OCI-LY1 (cell line): ENCODE data around the gene NPAS3.

Experiments
- H2AFZ ChIP-seq: fragments of 200-600 bp; sonication (generic), shearing (Covaris generic); 2 replicates; pipeline ENCODE4 v1.6.0; 2014; ENCODE audit warnings: antibody characterized with exemption, mild to moderate bottlenecking, low read length
- H3F3A ChIP-seq: fragments of 200-600 bp; sonication (generic), shearing (Covaris generic); 2 replicates; pipeline ENCODE4 v1.6.0; 2014; ENCODE audit warnings: mild to moderate bottlenecking, antibody characterized with exemption, low read length, moderate library complexity; ENCODE audit not compliant: insufficient read depth
- H3K27ac ChIP-seq: fragments of 200-600 bp; sonication (generic); 2 replicates; pipeline ENCODE4 v1.5.1; 2014; ENCODE audit warnings: low read length, mixed run types, mild to moderate bottlenecking, low read depth; ENCODE audit not compliant: poor library complexity, severe bottlenecking
- H3K27me3 ChIP-seq: fragments of 200-600 bp; sonication (generic); 2 replicates; pipeline ENCODE4 v1.6.0; 2014; ENCODE audit warnings: antibody characterized with exemption, mild to moderate bottlenecking, low read length, moderate library complexity; ENCODE audit not compliant: insufficient read depth
- H3K36me3 ChIP-seq: fragments of 200-600 bp; sonication (generic); 2 replicates; pipeline ENCODE4 v1.6.1; 2014; ENCODE audit warnings: mild to moderate bottlenecking, antibody characterized with exemption, low read length, moderate library complexity, mixed read lengths; ENCODE audit not compliant: insufficient read depth
- H3K4me1 ChIP-seq: fragments of 200-600 bp; sonication (generic); 2 replicates; pipeline ENCODE4 v1.5.1; 2014; ENCODE audit warnings: mild to moderate bottlenecking, low read length, moderate library complexity; ENCODE audit not compliant: insufficient read depth, severe bottlenecking
- H3K4me2 ChIP-seq: fragments of 200-600 bp; sonication (generic), shearing (Covaris generic); 2 replicates; pipeline ENCODE4 v1.6.1; 2014; ENCODE audit warnings: low read length
- H3K4me3 ChIP-seq: fragments of 200-600 bp; sonication (generic); 2 replicates; pipeline ENCODE4 v1.5.1; 2014; ENCODE audit warnings: low read length, low read depth, mild to moderate bottlenecking, mixed read lengths; ENCODE audit not compliant: poor library complexity, severe bottlenecking
- H3K79me2 ChIP-seq: fragments of 200-600 bp; shearing (Covaris generic); 2 replicates; pipeline ENCODE4 v1.6.1; 2016; ENCODE audit warnings: mixed run types, low read length, mixed read lengths; ENCODE audit not compliant: insufficient read depth
- H3K9ac ChIP-seq: fragments of 200-600 bp; sonication (generic), shearing (Covaris generic); 2 replicates; pipeline ENCODE4 v1.6.1; 2014; ENCODE audit warnings: mild to moderate bottlenecking, low read length, mixed read lengths
- H3K9me2 ChIP-seq: fragments of 200-600 bp; sonication (generic), shearing (Covaris generic); 2 replicates; pipeline ENCODE4 v1.6.1; 2014; ENCODE audit warnings: low read depth, mild to moderate bottlenecking, low read length, mixed read lengths
- H3K9me3 ChIP-seq: fragments of 200-600 bp; shearing (Covaris generic); 2 replicates; pipeline ENCODE4 v1.6.1; 2014; ENCODE audit warnings: low read length, mixed read lengths
- H4K20me1 ChIP-seq: fragments of 200-600 bp; sonication (generic), shearing (Covaris generic); 2 replicates; pipeline ENCODE4 v1.6.0; 2016; ENCODE audit warnings: mild to moderate bottlenecking, low read length; ENCODE audit not compliant: insufficient read depth
- EZH2 ChIP-seq: fragments of 200-600 bp; sonication (generic), shearing (Covaris generic); IDR thresholded peaks from 2 replicates; pipeline ENCODE4 v1.8.0; 2017; ENCODE audit warnings: borderline replicate concordance, mixed run types, mild to moderate bottlenecking, antibody characterized with exemption, low read length, moderate library complexity, mixed read lengths
- TF ChIP-seq, protein P1 (sequence below): fragments of 200-600 bp; sonication (generic), shearing (Covaris generic); IDR thresholded peaks from 2 replicates; pipeline ENCODE4 v1.5.1; 2017; ENCODE audit warnings: mild to moderate bottlenecking, antibody characterized with exemption, low read length, moderate library complexity, mixed read lengths

Gene NPAS3

DNA sequence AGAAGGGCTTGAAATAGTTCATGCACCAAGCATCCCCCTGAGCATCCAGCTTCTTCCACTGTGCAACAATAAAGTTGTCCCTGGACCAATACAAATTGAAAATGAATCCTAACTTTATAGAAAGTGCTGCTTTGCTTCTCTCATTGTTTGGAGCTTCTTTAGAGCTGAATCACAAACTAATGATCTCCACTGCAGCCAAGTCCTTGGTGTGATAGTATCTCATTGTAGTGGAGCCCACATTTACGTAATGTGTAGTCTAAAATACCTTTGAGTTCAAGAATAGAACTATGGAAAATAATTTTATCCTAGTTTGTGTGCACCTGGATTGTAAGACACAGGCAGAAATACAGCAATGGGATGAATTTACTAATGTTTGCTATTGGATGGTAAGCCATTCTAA lies 692.3 kb downstream of the NPAS3 start:
- H3K9me2 ChIP-seq = no peaks in the 10 kb centered on the region
- no peaks in the 10 kb centered on the region for H3K4me1 ChIP-seq
- H3K9ac ChIP-seq = no peak overlapping the region
- H3K27me3 ChIP-seq = no peaks in the 10 kb centered on the region
- no peak overlapping the region for H3K4me2 ChIP-seq
- H3K36me3 ChIP-seq = no peaks in the 10 kb centered on the region
- no peak for TF ChIP-seq EZH2
- TF ChIP-seq, protein P1, sequence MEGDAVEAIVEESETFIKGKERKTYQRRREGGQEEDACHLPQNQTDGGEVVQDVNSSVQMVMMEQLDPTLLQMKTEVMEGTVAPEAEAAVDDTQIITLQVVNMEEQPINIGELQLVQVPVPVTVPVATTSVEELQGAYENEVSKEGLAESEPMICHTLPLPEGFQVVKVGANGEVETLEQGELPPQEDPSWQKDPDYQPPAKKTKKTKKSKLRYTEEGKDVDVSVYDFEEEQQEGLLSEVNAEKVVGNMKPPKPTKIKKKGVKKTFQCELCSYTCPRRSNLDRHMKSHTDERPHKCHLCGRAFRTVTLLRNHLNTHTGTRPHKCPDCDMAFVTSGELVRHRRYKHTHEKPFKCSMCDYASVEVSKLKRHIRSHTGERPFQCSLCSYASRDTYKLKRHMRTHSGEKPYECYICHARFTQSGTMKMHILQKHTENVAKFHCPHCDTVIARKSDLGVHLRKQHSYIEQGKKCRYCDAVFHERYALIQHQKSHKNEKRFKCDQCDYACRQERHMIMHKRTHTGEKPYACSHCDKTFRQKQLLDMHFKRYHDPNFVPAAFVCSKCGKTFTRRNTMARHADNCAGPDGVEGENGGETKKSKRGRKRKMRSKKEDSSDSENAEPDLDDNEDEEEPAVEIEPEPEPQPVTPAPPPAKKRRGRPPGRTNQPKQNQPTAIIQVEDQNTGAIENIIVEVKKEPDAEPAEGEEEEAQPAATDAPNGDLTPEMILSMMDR = no peak
- no peaks in the 10 kb centered on the region for H3F3A ChIP-seq
- H4K20me1 ChIP-seq = no peaks in the 10 kb centered on the region
- H3K79me2 ChIP-seq = no peaks in the 10 kb centered on the region
- H3K4me3 ChIP-seq = no peak overlapping the region
- no peak overlapping the region for H2AFZ ChIP-seq
- no peak overlapping the region for H3K27ac ChIP-seq
- no peaks in the 10 kb centered on the region for H3K9me3 ChIP-seq

DNA sequence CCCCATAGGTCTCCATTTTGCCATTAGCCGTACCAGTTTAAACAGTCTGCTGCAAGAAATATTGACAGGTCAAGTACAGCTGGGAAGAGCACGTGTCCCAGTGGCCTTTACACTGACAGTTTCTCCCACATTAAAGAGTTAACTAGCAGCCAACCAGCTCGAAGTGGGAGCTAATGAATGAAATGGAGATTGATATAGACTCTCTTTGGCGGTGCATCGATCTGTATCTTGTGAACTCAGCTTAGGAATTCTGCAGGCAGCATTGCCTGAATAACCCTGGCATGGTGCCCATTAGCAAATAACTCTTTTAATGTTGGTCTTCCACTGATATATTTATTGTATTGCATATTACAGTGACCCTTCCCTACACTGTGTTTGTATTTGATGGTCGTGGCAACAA lies 692.8 kb downstream of the NPAS3 start:
- Histone ChIP-seq H3K9me3 (no peaks in the 10 kb centered on the region), H3K4me1 (no peaks in the 10 kb centered on the region), H3K9ac (no peak overlapping the region), H3K27me3 (no peaks in the 10 kb centered on the region), H3F3A (no peaks in the 10 kb centered on the region), H3K36me3 (no peaks in the 10 kb centered on the region), H3K79me2 (no peaks in the 10 kb centered on the region), H3K9me2 (no peaks in the 10 kb centered on the region), H2AFZ (no peak overlapping the region), H3K4me2 (no peak overlapping the region), H3K4me3 (no peak overlapping the region), H3K27ac (no peak overlapping the region), H4K20me1 (no peaks in the 10 kb centered on the region)
- TF ChIP-seq, protein P1 = no peak
- no peak for TF ChIP-seq EZH2

DNA sequence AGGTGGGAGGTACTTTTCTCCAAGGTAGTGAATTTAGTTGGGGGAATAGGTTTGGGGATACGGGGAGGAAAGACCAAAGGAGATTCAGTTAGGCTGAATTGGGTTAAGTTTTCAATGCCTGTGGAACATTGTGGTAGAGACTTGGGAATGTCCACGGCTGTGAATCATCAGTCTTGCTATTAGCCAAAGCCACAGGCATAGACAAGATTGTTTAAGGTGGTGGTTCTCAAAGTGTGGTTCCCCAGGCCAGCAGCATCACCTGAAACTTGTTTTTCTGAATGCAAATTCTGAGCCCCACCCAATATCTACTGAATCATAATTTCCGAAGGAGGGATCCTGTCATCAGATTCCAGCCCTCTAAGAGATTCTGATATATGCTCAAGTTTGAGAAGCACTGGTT lies 696.0 kb downstream of the NPAS3 start:
- H3F3A ChIP-seq = no peaks in the 10 kb centered on the region
- H3K9me3 ChIP-seq = no peaks in the 10 kb centered on the region
- H3K36me3 ChIP-seq = no peaks in the 10 kb centered on the region
- no peak overlapping the region for H3K4me2 ChIP-seq
- no peak overlapping the region for H3K27ac ChIP-seq
- H2AFZ ChIP-seq = no peak overlapping the region
- no peaks in the 10 kb centered on the region for H4K20me1 ChIP-seq
- no peak overlapping the region for H3K4me3 ChIP-seq
- no peaks in the 10 kb centered on the region for H3K79me2 ChIP-seq
- H3K9ac ChIP-seq = no peak overlapping the region
- H3K4me1 ChIP-seq = no peaks in the 10 kb centered on the region
- no peaks in the 10 kb centered on the region for H3K27me3 ChIP-seq
- TF ChIP-seq EZH2 = no peak
- TF ChIP-seq, protein P1 = no peak
- no peaks in the 10 kb centered on the region for H3K9me2 ChIP-seq
